ENCODE measurements around the gene FEN1. TPM values are rescaled to one million over a fixed set of nuclear protein-coding genes. Genes with fewer than 3 reads are reported as not detected.

The FEN1 gene
- total RNA-seq, 1 donor from 2014 or later, result 19.8 TPM

- no peak overlapping the region for H3K4me3 Mint-ChIP-seq (ENCODE audit: unreplicated experiment)
- H3K27ac Mint-ChIP-seq (ENCODE audit: unreplicated experiment), result no peak overlapping the region
- no peaks in the 10 kb centered on the region for H3K9me3 Mint-ChIP-seq (ENCODE audit: unreplicated experiment)
- TF ChIP-seq CTCF (IDR thresholded peaks at IDR 0.05), result no peak
- no peaks in the 10 kb centered on the region for H3K36me3 Mint-ChIP-seq (ENCODE audit: unreplicated experiment)
- no peak for DNase-seq (ENCODE audit: extremely low spot score, unreplicated experiment)
- peaks cover 2% of the 10 kb centered on the region for H3K4me1 Mint-ChIP-seq (ENCODE audit: unreplicated experiment)
- H3K27me3 Mint-ChIP-seq (ENCODE audit: unreplicated experiment), result no peaks in the 10 kb centered on the region
Observed at GRCh38 chr11:61775606-61776554, 16.8 kb upstream of the FEN1 start.

GRCh38 chr11:61776561-61777075 lies 16.1 kb upstream of the FEN1 start:
- Mint-ChIP-seq H3K27ac (ENCODE audit: unreplicated experiment) (no peak overlapping the region), H3K4me3 (ENCODE audit: unreplicated experiment) (no peak overlapping the region), H3K4me1 (ENCODE audit: unreplicated experiment) (peaks cover 2% of the 10 kb centered on the region), H3K27me3 (ENCODE audit: unreplicated experiment) (no peaks in the 10 kb centered on the region), H3K36me3 (ENCODE audit: unreplicated experiment) (no peaks in the 10 kb centered on the region), H3K9me3 (ENCODE audit: unreplicated experiment) (no peaks in the 10 kb centered on the region)
- no peak for DNase-seq (ENCODE audit: extremely low spot score, unreplicated experiment)
- TF ChIP-seq CTCF (IDR thresholded peaks at IDR 0.05), result peak; percentile 61

- DNase-seq (ENCODE audit: extremely low spot score, unreplicated experiment), result no peak
- H3K27me3 Mint-ChIP-seq (ENCODE audit: unreplicated experiment), result no peaks in the 10 kb centered on the region
- no peaks in the 10 kb centered on the region for H3K9me3 Mint-ChIP-seq (ENCODE audit: unreplicated experiment)
- no peak overlapping the region for H3K4me3 Mint-ChIP-seq (ENCODE audit: unreplicated experiment)
- no peak for TF ChIP-seq CTCF (IDR thresholded peaks at IDR 0.05)
- peaks cover 1% of the 10 kb centered on the region for H3K4me1 Mint-ChIP-seq (ENCODE audit: unreplicated experiment)
- no peak overlapping the region for H3K27ac Mint-ChIP-seq (ENCODE audit: unreplicated experiment)
- no peaks in the 10 kb centered on the region for H3K36me3 Mint-ChIP-seq (ENCODE audit: unreplicated experiment)
Observed at GRCh38 chr11:61777234-61778090, 15.2 kb upstream of the FEN1 start.

- Mint-ChIP-seq H3K27me3 (ENCODE audit: unreplicated experiment) (no peaks in the 10 kb centered on the region), H3K9me3 (ENCODE audit: unreplicated experiment) (no peaks in the 10 kb centered on the region), H3K4me3 (ENCODE audit: unreplicated experiment) (no peak overlapping the region), H3K36me3 (ENCODE audit: unreplicated experiment) (no peaks in the 10 kb centered on the region), H3K4me1 (ENCODE audit: unreplicated experiment) (peaks cover 1% of the 10 kb centered on the region), H3K27ac (ENCODE audit: unreplicated experiment) (no peak overlapping the region)
- TF ChIP-seq CTCF (IDR thresholded peaks at IDR 0.05), result no peak
- DNase-seq (ENCODE audit: extremely low spot score, unreplicated experiment), result no peak
Observed at GRCh38 chr11:61778357-61778886, 14.3 kb upstream of the FEN1 start.
